Loucy (cell line): ENCODE results near the gene ARL2BP.

Experiments used
- CTCF ChIP-seq: fragments of 200-600 bp; sonication (generic); conservative IDR thresholded peaks from 2 replicates; pipeline ENCODE4 v1.5.1; 2014; ENCODE audit warnings: mild to moderate bottlenecking, antibody characterized with exemption, low read length
- EZH2phosphoT487 ChIP-seq: fragments of 200-600 bp; IDR thresholded peaks from 2 replicates; pipeline ENCODE4 v1.6.1; 2018; ENCODE audit warnings: antibody characterized with exemption, mild to moderate bottlenecking, moderate library complexity, borderline replicate concordance

GRCh38 chr16:57240851-57241250, 4.2 kb upstream of the ARL2BP start:
- no peak for TF ChIP-seq CTCF
- no peak for TF ChIP-seq EZH2phosphoT487
